ENCODE results near the gene NUP214. TPM values are rescaled to one million over a fixed set of nuclear protein-coding genes. Genes with fewer than 3 reads are reported as not detected.

NUP214 gene
- total RNA-seq, 4 donors from 2014 or later = 17.4 to 45.4 (median 31.1) TPM

- 65 to 66% methylated on average over 2 to 3 of the region's 5 CpGs for WGBS, 2 donors
- no peak overlapping the region for H3K27ac ChIP-seq
- DNase-seq = no peak
- no peaks in the 10 kb centered on the region for H3K9me3 ChIP-seq
- H3K4me1 ChIP-seq = peaks cover 0 to 18% (median 0%) of the 10 kb centered on the region in 3 donors
- intact Hi-C loops (cut with DNase I) = no loop called here
- TF ChIP-seq POLR2A (IDR thresholded peaks at IDR 0.05) = no peak
- no peak for TF ChIP-seq CTCF (IDR thresholded peaks at IDR 0.05)
- no peaks in the 10 kb centered on the region for H3K27me3 ChIP-seq
- peaks cover 0 to 10% (median 0%) of the 10 kb centered on the region in 3 donors for H3K36me3 ChIP-seq
- no peak overlapping the region for H3K4me3 ChIP-seq
These were observed 21.2 kb upstream of the NUP214 start for GRCh38 chr9:131104016-131104740.

- intact Hi-C loops (cut with DNase I) = no loop called here
- H3K4me3 ChIP-seq = no peak overlapping the region
- no peak overlapping the region for H3K27ac ChIP-seq
These were observed 19.4 kb upstream of the NUP214 start for GRCh38 chr9:131105952-131106351.

GRCh38 chr9:131107760-131108159 is 17.6 kb upstream of the NUP214 start:
- intact Hi-C loops (cut with DNase I) = no loop called here
- no peak overlapping the region for H3K27ac ChIP-seq
- H3K4me1 ChIP-seq = peaks cover 0 to 13% (median 0%) of the 10 kb centered on the region in 3 donors
- no peak for TF ChIP-seq CTCF (IDR thresholded peaks at IDR 0.05)
- TF ChIP-seq POLR2A (IDR thresholded peaks at IDR 0.05) = no peak
- no peaks in the 10 kb centered on the region for H3K9me3 ChIP-seq
- no peak for DNase-seq
- no peaks in the 10 kb centered on the region for H3K27me3 ChIP-seq
- H3K4me3 ChIP-seq = no peak overlapping the region
- WGBS, 2 donors = 71 to 79% methylated on average over 5 to 8 of the region's 8 CpGs
- peaks cover 0 to 10% (median 0%) of the 10 kb centered on the region in 3 donors for H3K36me3 ChIP-seq

More at GRCh38 chr9:131105952-131106351, 19.4 kb upstream of the NUP214 start:
- Histone ChIP-seq H3K9me3 (no peaks in the 10 kb centered on the region), H3K36me3 (peaks cover 0 to 10% (median 0%) of the 10 kb centered on the region in 3 donors), H3K27me3 (no peaks in the 10 kb centered on the region), H3K4me1 (peaks cover 0 to 16% (median 0%) of the 10 kb centered on the region in 3 donors)
- TF ChIP-seq CTCF (IDR thresholded peaks at IDR 0.05) (no peak), POLR2A (IDR thresholded peaks at IDR 0.05) (no peak)
- 83 to 90% methylated on average over 4 to 8 of the region's 8 CpGs for WGBS, 2 donors
- no peak for DNase-seq

GRCh38 chr9:131111186-131111853 is 14.1 kb upstream of the NUP214 start:
- H3K4me1 ChIP-seq = peaks cover 0 to 9% (median 0%) of the 10 kb centered on the region in 3 donors
- H3K9me3 ChIP-seq = no peaks in the 10 kb centered on the region
- no peak overlapping the region for H3K27ac ChIP-seq
- H3K27me3 ChIP-seq = no peaks in the 10 kb centered on the region
- peaks cover 0 to 2% (median 0%) of the 10 kb centered on the region in 3 donors for H3K36me3 ChIP-seq
- H3K4me3 ChIP-seq = no peak overlapping the region
- intact Hi-C loops (cut with DNase I) = no loop called here
- WGBS, 2 donors = 71 to 75% methylated on average over 2 to 4 of the region's 10 CpGs
- TF ChIP-seq CTCF (IDR thresholded peaks at IDR 0.05) = no peak
- no peak for TF ChIP-seq POLR2A (IDR thresholded peaks at IDR 0.05)
- DNase-seq = no peak

- no peak for DNase-seq
- no peak for TF ChIP-seq POLR2A (IDR thresholded peaks at IDR 0.05)
- no peak for TF ChIP-seq CTCF (IDR thresholded peaks at IDR 0.05)
These were observed 13.5 kb upstream of the NUP214 start for GRCh38 chr9:131111854-131112311.

More at GRCh38 chr9:131111854-131112311, 13.5 kb upstream of the NUP214 start:
- Histone ChIP-seq H3K36me3 (no peaks in the 10 kb centered on the region), H3K4me1 (peaks cover 0 to 9% (median 0%) of the 10 kb centered on the region in 3 donors), H3K27me3 (no peaks in the 10 kb centered on the region), H3K9me3 (no peaks in the 10 kb centered on the region), H3K27ac (no peak overlapping the region), H3K4me3 (no peak overlapping the region)
- WGBS, 2 donors = 76 to 93% methylated on average over 5 to 9 of the region's 25 CpGs
- intact Hi-C loops (cut with DNase I) = no loop called here
